Stimulated activated CD4-positive, alpha-beta T cell treated with anti-CD3 and anti-CD28 coated beads, Interleukin-4, amount 100 ng/mL, for 24 hours (primary cell): Measurements from ENCODE around the gene BAD.
"Not testable (repeated sequence)": the region's sequence is repeated elsewhere in the genome, so short reads cannot be mapped to it uniquely, and the experiment has no call there.

Experiments
- DNase-seq: peaks from one replicate; pipeline ENCODE4 v3.0.0-alpha.2; 2020

BAD gene

GRCh38 chr11:64314805-64315561 is 30.5 kb upstream of the BAD start:
- DNase-seq, result no peak

- DNase-seq, result no peak
Measured at GRCh38 chr11:64314146-64314804, 29.8 kb upstream of the BAD start.

GRCh38 chr11:64313491-64314145 is 29.2 kb upstream of the BAD start:
- DNase-seq, result no peak

- no peak for DNase-seq
Measured at GRCh38 chr11:64312947-64313346, 28.5 kb upstream of the BAD start.

- DNase-seq, result not testable (repeated sequence)
Measured at GRCh38 chr11:64307795-64308194, 23.3 kb upstream of the BAD start.

- DNase-seq, result no peak
Measured at GRCh38 chr11:64306876-64307622, 22.6 kb upstream of the BAD start.

GRCh38 chr11:64306563-64306875 is 22.1 kb upstream of the BAD start:
- no peak for DNase-seq

- peak; percentile 73 for DNase-seq
Measured at GRCh38 chr11:64305691-64306562, 21.5 kb upstream of the BAD start.

GRCh38 chr11:64305075-64305690 is 20.7 kb upstream of the BAD start, which contains the start of gene ESRRA:
Gene ESRRA, plus strand, starts transcription at chr11:64305524. Its CDS starts 1,656 bp downstream, at chr11:64307180.
- peak; percentile 100 for DNase-seq

- peak; percentile 95 for DNase-seq
Measured at GRCh38 chr11:64304316-64305072, 20.0 kb upstream of the BAD start.

- DNase-seq, result no peak
Measured at GRCh38 chr11:64304032-64304315, 19.5 kb upstream of the BAD start.

GRCh38 chr11:64303109-64304031 is 18.9 kb upstream of the BAD start:
- no peak for DNase-seq

GRCh38 chr11:64299847-64300648 is 15.6 kb upstream of the BAD start, which contains the start of gene CATSPERZ:
Gene CATSPERZ, plus strand, starts transcription at chr11:64300358. Its CDS starts 53 bp downstream, at chr11:64300411.
- DNase-seq, result no peak

- no peak for DNase-seq
Measured at GRCh38 chr11:64298966-64299846, 14.7 kb upstream of the BAD start.

- DNase-seq, result no peak
Measured at GRCh38 chr11:64297699-64298358, 13.4 kb upstream of the BAD start.

GRCh38 chr11:64296830-64297698 is 12.6 kb upstream of the BAD start:
- no peak for DNase-seq
